ENCODE data around the gene SCN5A. TPM values are rescaled to one million over a fixed set of nuclear protein-coding genes. Genes with fewer than 3 reads are reported as not detected.

SCN5A gene
- total and polyA plus RNA-seq, 2 of the 8 experiments (the other 6 are each of a cell fraction or from before 2014, with no cell fraction given): 4.8 to 11.4 TPM

DNA sequence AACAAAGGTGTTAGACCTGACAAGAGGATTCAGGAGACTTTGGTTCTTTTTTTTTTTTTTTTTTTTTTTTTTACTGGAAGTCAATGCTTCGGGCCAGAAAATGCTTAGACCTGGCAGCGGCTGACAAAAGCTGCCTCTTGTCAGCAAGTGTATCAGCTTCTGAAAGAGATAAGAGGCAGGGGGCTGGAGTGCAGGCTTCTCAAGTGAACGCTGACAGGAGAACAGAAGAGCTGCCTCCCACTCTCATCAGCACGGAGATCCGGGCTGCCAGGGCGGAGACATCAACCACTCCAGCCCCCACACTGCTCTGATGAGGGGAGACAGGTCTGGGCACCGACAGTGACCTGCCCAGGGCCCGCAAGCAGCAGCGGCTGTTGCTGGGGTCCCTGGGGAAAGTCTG is 9.4 kb upstream of the SCN5A start:
- Histone ChIP-seq H2BK12ac (ENCODE audit: low read depth, low read length) (no peak overlapping the region), H2BK5ac (ENCODE audit: low read depth, low read length) (no peak overlapping the region), H3K9me3 (ENCODE audit: insufficient read depth in 2 of 2, low read depth in 1 of 2, low read length in 1 of 2) (0 out of 4 replicates have a peak, but pooled peaks cover 0 to 3% of the 10 kb centered on the region in 2 experiments), H4K91ac (replicated peaks; ENCODE audit: insufficient read length, low read length) (no peak overlapping the region), H4K8ac (ENCODE audit: extremely low read depth, insufficient read depth, low read length) (no peak overlapping the region), H2BK120ac (replicated peaks; ENCODE audit: low read depth, low read length) (no peak overlapping the region), H3K27me3 (replicated peaks in 1 of 4; ENCODE audit: control insufficient read depth in 3 of 4, extremely low read depth in 1 of 4, insufficient read depth in 3 of 4, low read length in 3 of 4) (no peaks in the 10 kb centered on the region), H3K23me2 (ENCODE audit: low read depth, low read length) (no peaks in the 10 kb centered on the region), H3K23ac (ENCODE audit: insufficient read length) (no peak overlapping the region), H3K79me2 (ENCODE audit: control insufficient read depth in 1 of 2, insufficient read depth in 2 of 2, low read length in 2 of 2) (no peaks in the 10 kb centered on the region), H3K4me2 (ENCODE audit: insufficient read depth in 1 of 2, low read depth in 2 of 2, low read length in 2 of 2) (no peak overlapping the region; a peak in 1 of 4 replicates), H4K5ac (ENCODE audit: insufficient read length, low read depth, low read length) (no peak overlapping the region), H3K18ac (ENCODE audit: extremely low read depth, low read length) (no peak overlapping the region), H4K20me1 (replicated peaks in 1 of 2; ENCODE audit: control insufficient read depth in 1 of 2, insufficient read depth in 2 of 2, low read length in 2 of 2) (peaks cover 0 to 1% of the 10 kb centered on the region in 2 experiments), H2BK20ac (ENCODE audit: low read length) (no peak overlapping the region), H3K4me1 (replicated peaks in 1 of 4; ENCODE audit: control insufficient read depth in 3 of 4, insufficient read depth in 4 of 4, low read length in 3 of 4) (peaks cover 0 to 13% (median 5%) of the 10 kb centered on the region in 4 experiments; a peak in 5 of 7 replicates), H3K36me3 (ENCODE audit: control insufficient read depth in 2 of 4, insufficient read depth in 4 of 4, low read length in 3 of 4) (no peaks in the 10 kb centered on the region), H3K14ac (ENCODE audit: insufficient read length) (no peak overlapping the region), H3K79me1 (ENCODE audit: low read depth, low read length) (no peaks in the 10 kb centered on the region), H3K4ac (replicated peaks; ENCODE audit: insufficient read length, low read depth, low read length) (no peak overlapping the region), H3K56ac (replicated peaks; ENCODE audit: insufficient read length, low read depth, low read length) (no peak overlapping the region), H2BK15ac (ENCODE audit: low read length) (no peak overlapping the region), H3K27ac (ENCODE audit: low read depth, low read length) (no peak overlapping the region), H2AFZ (ENCODE audit: low read length) (peak overlapping the region; percentile 46; the same call in 1 of the 2 replicates), H2AK5ac (ENCODE audit: low read depth, low read length) (no peak overlapping the region), H3K4me3 (ENCODE audit: extremely low read depth in 1 of 4, insufficient read depth in 2 of 4, low read depth in 3 of 4, low read length in 4 of 4) (no peak overlapping the region), H3K9ac (replicated peaks in 1 of 4; ENCODE audit: extremely low read depth in 1 of 4, low read depth in 3 of 4, low read length in 3 of 4) (no peak overlapping the region)
- DNase-seq (ENCODE audit: low read depth in 1 of 2, low spot score in 2 of 2): peak in 1 of 2 experiments; percentile 49
- FAIRE-seq: no peak
- WGBS, 2 experiments (ENCODE audit: extremely low coverage in 1 of 2, insufficient coverage in 1 of 2, insufficient read length in 1 of 2, insufficient replicate concordance in 2 of 2, low coverage in 1 of 2, low lambda C conversion rate in 2 of 2, missing lambda C conversion rate in 1 of 2): 65% methylated on average over 9 of the region's 9 CpGs; no CpG with 5 or more reads in 1 of the 2 experiments
- CTCF ChIA-PET (ENCODE audit: partially characterized antibody): interaction anchor here (0.6 to 14.0 kb wide), 17 partner anchors 10 to 662 kb away, joined by 3 to 506 read pairs (median 4); partner anchors contain the start of genes EXOG, SCN5A and XYLB
- POLR2A ChIA-PET (ENCODE audit: partially characterized antibody): interaction anchor here (0.6 to 0.8 kb wide), 2 partner anchors 17 to 855 kb away, joined by 3 read pairs; no protein-coding TSS in a partner anchor
- TF ChIP-seq ASH2L (IDR thresholded peaks at IDR 0.05; ENCODE audit: low read length) (no peak), BACH1 (IDR thresholded peaks at IDR 0.05; ENCODE audit: low read length) (no peak), EGR1 (IDR thresholded peaks at IDR 0.05; ENCODE audit: borderline replicate concordance, low read depth, low read length) (no peak), SIRT6 (IDR thresholded peaks at IDR 0.05; ENCODE audit: low read length) (no peak), HDAC2 (IDR thresholded peaks at IDR 0.05; ENCODE audit: borderline replicate concordance in 1 of 2, low read depth in 2 of 2, low read length in 2 of 2) (no peak), CREB1 (IDR thresholded peaks at IDR 0.05) (no peak), NANOG (IDR thresholded peaks at IDR 0.05; ENCODE audit: insufficient read depth, low read depth, low read length, poor library complexity, severe bottlenecking) (no peak), YY1 (IDR thresholded peaks at IDR 0.05; ENCODE audit: low read depth, low read length) (no peak), TAF1 (IDR thresholded peaks at IDR 0.05; ENCODE audit: low read depth, low read length) (no peak), BRCA1 (IDR thresholded peaks at IDR 0.05; ENCODE audit: low read depth, low read length) (no peak)
- TF ChIP-seq, protein P1, sequence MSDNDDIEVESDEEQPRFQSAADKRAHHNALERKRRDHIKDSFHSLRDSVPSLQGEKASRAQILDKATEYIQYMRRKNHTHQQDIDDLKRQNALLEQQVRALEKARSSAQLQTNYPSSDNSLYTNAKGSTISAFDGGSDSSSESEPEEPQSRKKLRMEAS (IDR thresholded peaks at IDR 0.05): no peak
- TF ChIP-seq, protein P2, sequence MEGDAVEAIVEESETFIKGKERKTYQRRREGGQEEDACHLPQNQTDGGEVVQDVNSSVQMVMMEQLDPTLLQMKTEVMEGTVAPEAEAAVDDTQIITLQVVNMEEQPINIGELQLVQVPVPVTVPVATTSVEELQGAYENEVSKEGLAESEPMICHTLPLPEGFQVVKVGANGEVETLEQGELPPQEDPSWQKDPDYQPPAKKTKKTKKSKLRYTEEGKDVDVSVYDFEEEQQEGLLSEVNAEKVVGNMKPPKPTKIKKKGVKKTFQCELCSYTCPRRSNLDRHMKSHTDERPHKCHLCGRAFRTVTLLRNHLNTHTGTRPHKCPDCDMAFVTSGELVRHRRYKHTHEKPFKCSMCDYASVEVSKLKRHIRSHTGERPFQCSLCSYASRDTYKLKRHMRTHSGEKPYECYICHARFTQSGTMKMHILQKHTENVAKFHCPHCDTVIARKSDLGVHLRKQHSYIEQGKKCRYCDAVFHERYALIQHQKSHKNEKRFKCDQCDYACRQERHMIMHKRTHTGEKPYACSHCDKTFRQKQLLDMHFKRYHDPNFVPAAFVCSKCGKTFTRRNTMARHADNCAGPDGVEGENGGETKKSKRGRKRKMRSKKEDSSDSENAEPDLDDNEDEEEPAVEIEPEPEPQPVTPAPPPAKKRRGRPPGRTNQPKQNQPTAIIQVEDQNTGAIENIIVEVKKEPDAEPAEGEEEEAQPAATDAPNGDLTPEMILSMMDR (IDR thresholded peaks at IDR 0.05; ENCODE audit: control extremely low read depth in 1 of 3, insufficient read depth in 1 of 3, low read depth in 1 of 3, low read length in 3 of 3): no peak
